ENCODE measurements around the gene NFIX. TPM values are rescaled to one million over a fixed set of nuclear protein-coding genes. Genes with fewer than 3 reads are reported as not detected.

NFIX gene
- total RNA-seq, 1 donor from 2014 or later: 2.6 TPM

GRCh38 chr19:13033244-13033643 is 38.0 kb downstream of the NFIX start:
- H3K27me3 Mint-ChIP-seq: peaks cover 9% of the 10 kb centered on the region
- CTCF ChIA-PET: interaction anchor here (1.2 to 2.1 kb wide), 4 partner anchors 12 to 62 kb away, joined by 3 to 15 read pairs (median 5); no protein-coding TSS in a partner anchor
- no peaks in the 10 kb centered on the region for H3K4me1 Mint-ChIP-seq
- ATAC-seq (ENCODE audit: low read depth) (no peak), DNase-seq (no peak)
- POLR2A ChIA-PET: interaction anchor here (1.1 kb wide), 1 partner anchor 66 kb away, joined by 3 read pairs; no protein-coding TSS in a partner anchor
- H3K36me3 Mint-ChIP-seq (ENCODE audit: low read depth): no peaks in the 10 kb centered on the region
- H3K27ac Mint-ChIP-seq: no peak overlapping the region
- TF ChIP-seq, protein P1, sequence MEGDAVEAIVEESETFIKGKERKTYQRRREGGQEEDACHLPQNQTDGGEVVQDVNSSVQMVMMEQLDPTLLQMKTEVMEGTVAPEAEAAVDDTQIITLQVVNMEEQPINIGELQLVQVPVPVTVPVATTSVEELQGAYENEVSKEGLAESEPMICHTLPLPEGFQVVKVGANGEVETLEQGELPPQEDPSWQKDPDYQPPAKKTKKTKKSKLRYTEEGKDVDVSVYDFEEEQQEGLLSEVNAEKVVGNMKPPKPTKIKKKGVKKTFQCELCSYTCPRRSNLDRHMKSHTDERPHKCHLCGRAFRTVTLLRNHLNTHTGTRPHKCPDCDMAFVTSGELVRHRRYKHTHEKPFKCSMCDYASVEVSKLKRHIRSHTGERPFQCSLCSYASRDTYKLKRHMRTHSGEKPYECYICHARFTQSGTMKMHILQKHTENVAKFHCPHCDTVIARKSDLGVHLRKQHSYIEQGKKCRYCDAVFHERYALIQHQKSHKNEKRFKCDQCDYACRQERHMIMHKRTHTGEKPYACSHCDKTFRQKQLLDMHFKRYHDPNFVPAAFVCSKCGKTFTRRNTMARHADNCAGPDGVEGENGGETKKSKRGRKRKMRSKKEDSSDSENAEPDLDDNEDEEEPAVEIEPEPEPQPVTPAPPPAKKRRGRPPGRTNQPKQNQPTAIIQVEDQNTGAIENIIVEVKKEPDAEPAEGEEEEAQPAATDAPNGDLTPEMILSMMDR (IDR thresholded peaks at IDR 0.05): no peak
- intact Hi-C loops (cut with micrococcal nuclease): no loop called here
- H3K9me3 Mint-ChIP-seq: no peaks in the 10 kb centered on the region
- no peak overlapping the region for H3K4me3 Mint-ChIP-seq

DNA sequence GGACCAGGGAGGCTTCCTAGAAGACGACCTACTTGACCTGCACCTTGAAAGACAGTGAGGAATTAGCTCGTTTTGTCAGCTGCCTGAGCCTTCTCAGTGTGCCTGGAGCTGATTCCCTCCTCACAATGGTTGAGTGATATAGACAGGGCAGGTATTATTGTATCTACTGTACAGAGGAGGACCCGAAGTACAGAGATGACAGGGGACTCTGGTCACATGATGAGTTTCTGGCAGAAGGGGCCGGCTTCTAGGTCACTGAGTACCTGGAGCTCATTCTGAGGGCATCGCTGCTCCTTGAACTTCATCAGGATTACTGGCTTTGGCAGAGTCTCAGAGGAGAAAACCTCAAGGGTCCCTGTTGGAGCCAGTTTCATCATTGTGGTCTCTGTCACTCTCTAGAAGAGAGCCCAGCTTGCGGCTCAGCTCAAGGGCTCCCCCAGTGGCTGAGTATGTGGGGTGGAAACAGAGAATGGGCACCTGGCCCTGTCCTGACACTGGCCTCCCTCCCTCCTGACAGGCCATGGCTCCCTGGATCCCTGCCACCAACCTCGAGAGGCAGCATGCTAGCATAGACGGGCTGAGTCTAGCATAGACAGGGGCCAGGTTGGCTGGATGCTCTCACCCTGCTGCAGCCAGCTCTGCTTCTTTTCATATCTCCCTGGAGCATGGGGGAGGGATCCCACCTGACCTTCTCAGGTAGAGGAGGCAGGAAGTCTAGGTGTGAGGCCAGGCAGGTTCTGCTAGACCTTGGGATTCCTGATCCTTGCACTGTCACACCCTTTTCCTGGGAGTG is 38.7 kb downstream of the NFIX start:
- H3K27ac Mint-ChIP-seq: no peak overlapping the region
- DNase-seq (no peak), ATAC-seq (ENCODE audit: low read depth) (peak; percentile 88)
- no peaks in the 10 kb centered on the region for H3K4me1 Mint-ChIP-seq
- ChIA-PET POLR2A (interaction anchor here (1.1 kb wide), 1 partner anchor 66 kb away, joined by 3 read pairs; no protein-coding TSS in a partner anchor), CTCF (interaction anchor here (0.8 to 2.1 kb wide), 7 partner anchors 9 to 61 kb away, joined by 3 to 15 read pairs (median 3); no protein-coding TSS in a partner anchor)
- H3K4me3 Mint-ChIP-seq: no peak overlapping the region
- peaks cover 14% of the 10 kb centered on the region for H3K27me3 Mint-ChIP-seq
- TF ChIP-seq, protein P1 (IDR thresholded peaks at IDR 0.05): no peak
- no peaks in the 10 kb centered on the region for H3K9me3 Mint-ChIP-seq
- intact Hi-C loops (cut with micrococcal nuclease): loop anchor here (1.0 kb wide), 1 partner anchor 51 kb away; no protein-coding TSS in a partner anchor
- no peaks in the 10 kb centered on the region for H3K36me3 Mint-ChIP-seq (ENCODE audit: low read depth)

- no peak for DNase-seq
- TF ChIP-seq, protein P1 (IDR thresholded peaks at IDR 0.05): no peak
- Mint-ChIP-seq H3K9me3 (no peaks in the 10 kb centered on the region), H3K27ac (no peak overlapping the region), H3K4me3 (no peak overlapping the region), H3K27me3 (peaks cover 14% of the 10 kb centered on the region), H3K4me1 (no peaks in the 10 kb centered on the region), H3K36me3 (ENCODE audit: low read depth) (no peaks in the 10 kb centered on the region)
- ChIA-PET POLR2A (interaction anchor here (1.1 kb wide), 1 partner anchor 65 kb away, joined by 3 read pairs; no protein-coding TSS in a partner anchor), CTCF (interaction anchor here (1.0 to 2.1 kb wide), 5 partner anchors 8 to 60 kb away, joined by 3 to 15 read pairs (median 3); no protein-coding TSS in a partner anchor)
- intact Hi-C loops (cut with micrococcal nuclease): loop anchor here (1.0 kb wide), 1 partner anchor 51 kb away; no protein-coding TSS in a partner anchor
- ATAC-seq (ENCODE audit: low read depth): no peak
Measured at GRCh38 chr19:13034636-13035035, 39.4 kb downstream of the NFIX start.

- ATAC-seq (ENCODE audit: low read depth): no peak
- no peak overlapping the region for H3K4me3 Mint-ChIP-seq
- no peaks in the 10 kb centered on the region for H3K4me1 Mint-ChIP-seq
- intact Hi-C loops (cut with micrococcal nuclease): no loop called here
- no peak overlapping the region for H3K27ac Mint-ChIP-seq
- H3K36me3 Mint-ChIP-seq (ENCODE audit: low read depth): no peaks in the 10 kb centered on the region
- POLR2A ChIA-PET: no interaction called here
- TF ChIP-seq, protein P1 (IDR thresholded peaks at IDR 0.05): no peak
- no peaks in the 10 kb centered on the region for H3K9me3 Mint-ChIP-seq
- H3K27me3 Mint-ChIP-seq: peaks cover 16% of the 10 kb centered on the region
- DNase-seq: no peak
- CTCF ChIA-PET: no interaction called here
Measured at GRCh38 chr19:13035820-13036365, 40.6 kb downstream of the NFIX start.

GRCh38 chr19:13036366-13036976 is 41.2 kb downstream of the NFIX start:
- H3K27ac Mint-ChIP-seq: no peak overlapping the region
- CTCF ChIA-PET: no interaction called here
- peaks cover 16% of the 10 kb centered on the region for H3K27me3 Mint-ChIP-seq
- H3K4me1 Mint-ChIP-seq: no peaks in the 10 kb centered on the region
- TF ChIP-seq, protein P1 (IDR thresholded peaks at IDR 0.05): no peak
- H3K36me3 Mint-ChIP-seq (ENCODE audit: low read depth): no peaks in the 10 kb centered on the region
- POLR2A ChIA-PET: no interaction called here
- H3K4me3 Mint-ChIP-seq: no peak overlapping the region
- ATAC-seq (ENCODE audit: low read depth) (no peak), DNase-seq (no peak)
- H3K9me3 Mint-ChIP-seq: no peaks in the 10 kb centered on the region
- intact Hi-C loops (cut with micrococcal nuclease): no loop called here

Measured in activated B cell treated with CpG ODN at 0.5 μM for 24 hours (primary cell).